ENCODE results near the gene ASPN. TPM values are rescaled to one million over a fixed set of nuclear protein-coding genes. Genes with fewer than 3 reads are reported as not detected.

ASPN gene
- total and polyA plus RNA-seq, 2 experiments from 2014 or later = 0.82 TPM; not detected in 1

DNA sequence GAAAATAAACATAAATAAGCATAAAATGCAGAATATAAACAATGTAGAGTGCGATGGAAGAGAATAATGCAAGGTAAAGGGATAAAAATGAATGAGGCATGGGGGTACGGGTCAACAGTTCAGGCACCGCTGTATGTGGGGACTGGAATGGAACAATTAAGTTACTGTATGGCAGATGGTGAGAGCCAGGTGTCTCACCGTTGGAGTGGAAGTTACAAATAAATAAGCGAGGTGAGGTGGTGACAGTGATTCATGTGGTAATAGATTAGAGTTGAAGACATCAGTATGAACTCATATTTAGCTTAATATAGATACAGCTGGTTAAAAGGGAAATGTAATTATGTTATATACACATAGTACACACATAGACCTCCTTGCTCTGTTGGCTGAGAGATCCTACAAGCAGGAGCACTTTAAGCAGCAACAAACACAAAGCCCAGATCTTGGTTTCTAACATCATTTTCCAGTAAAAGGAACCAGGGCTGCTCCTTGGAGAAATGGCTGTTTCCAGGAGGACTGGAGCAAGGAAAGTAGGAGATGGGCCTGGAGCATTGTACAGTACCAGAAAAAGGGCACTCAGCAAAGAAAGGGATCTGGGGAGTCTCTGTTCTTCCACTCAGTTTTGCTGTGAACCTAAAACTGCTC is 55.7 kb downstream of the ASPN start:
- H3K4me1 Mint-ChIP-seq = no peaks in the 10 kb centered on the region
- no peaks in the 10 kb centered on the region for H3K27me3 Mint-ChIP-seq (ENCODE audit: insufficient read depth, low read depth, poor library complexity)
- H3K4me1 ChIP-seq (ENCODE audit: insufficient read depth) = no peaks in the 10 kb centered on the region
- no peak for ATAC-seq
- H3K9me3 Mint-ChIP-seq = no peaks in the 10 kb centered on the region
- no peak overlapping the region for H3K4me3 Mint-ChIP-seq
- no peaks in the 10 kb centered on the region for H3K36me3 ChIP-seq (ENCODE audit: insufficient read depth)
- no peaks in the 10 kb centered on the region for H3K9me2 ChIP-seq (ENCODE audit: insufficient read depth)
- H3F3A ChIP-seq (replicated peaks; ENCODE audit: low read depth) = no peaks in the 10 kb centered on the region
- H4K20me1 ChIP-seq (replicated peaks; ENCODE audit: insufficient read depth) = no peaks in the 10 kb centered on the region
- no peak overlapping the region for H2AFZ ChIP-seq
- H3K27ac ChIP-seq (ENCODE audit: low read depth) = no peak overlapping the region
- TF ChIP-seq, protein P1, sequence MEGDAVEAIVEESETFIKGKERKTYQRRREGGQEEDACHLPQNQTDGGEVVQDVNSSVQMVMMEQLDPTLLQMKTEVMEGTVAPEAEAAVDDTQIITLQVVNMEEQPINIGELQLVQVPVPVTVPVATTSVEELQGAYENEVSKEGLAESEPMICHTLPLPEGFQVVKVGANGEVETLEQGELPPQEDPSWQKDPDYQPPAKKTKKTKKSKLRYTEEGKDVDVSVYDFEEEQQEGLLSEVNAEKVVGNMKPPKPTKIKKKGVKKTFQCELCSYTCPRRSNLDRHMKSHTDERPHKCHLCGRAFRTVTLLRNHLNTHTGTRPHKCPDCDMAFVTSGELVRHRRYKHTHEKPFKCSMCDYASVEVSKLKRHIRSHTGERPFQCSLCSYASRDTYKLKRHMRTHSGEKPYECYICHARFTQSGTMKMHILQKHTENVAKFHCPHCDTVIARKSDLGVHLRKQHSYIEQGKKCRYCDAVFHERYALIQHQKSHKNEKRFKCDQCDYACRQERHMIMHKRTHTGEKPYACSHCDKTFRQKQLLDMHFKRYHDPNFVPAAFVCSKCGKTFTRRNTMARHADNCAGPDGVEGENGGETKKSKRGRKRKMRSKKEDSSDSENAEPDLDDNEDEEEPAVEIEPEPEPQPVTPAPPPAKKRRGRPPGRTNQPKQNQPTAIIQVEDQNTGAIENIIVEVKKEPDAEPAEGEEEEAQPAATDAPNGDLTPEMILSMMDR (conservative IDR thresholded peaks at IDR 0.05; ENCODE audit: low read depth in 2 of 2) = no peak
- TF ChIP-seq ZNF114 (CRISPR knock-in tag; IDR thresholded peaks at IDR 0.05) (no peak), CREB1 (CRISPR knock-in tag; IDR thresholded peaks at IDR 0.05; ENCODE audit: low read depth) (no peak), POLR2AphosphoS5 (IDR thresholded peaks at IDR 0.05; ENCODE audit: low read depth) (no peak), EZH2phosphoT487 (IDR thresholded peaks at IDR 0.05; ENCODE audit: unreplicated experiment) (no peak), JUNB (IDR thresholded peaks at IDR 0.05; ENCODE audit: unreplicated experiment) (no peak), ZNF331 (CRISPR knock-in tag; IDR thresholded peaks at IDR 0.05; ENCODE audit: low read depth) (no peak), STAT1 (IDR thresholded peaks at IDR 0.05; ENCODE audit: unreplicated experiment) (no peak), EZH2 (IDR thresholded peaks at IDR 0.05; ENCODE audit: low read depth, unreplicated experiment) (no peak), NANOG (IDR thresholded peaks at IDR 0.05; ENCODE audit: borderline replicate concordance) (no peak)
- TF ChIP-seq, protein P2, sequence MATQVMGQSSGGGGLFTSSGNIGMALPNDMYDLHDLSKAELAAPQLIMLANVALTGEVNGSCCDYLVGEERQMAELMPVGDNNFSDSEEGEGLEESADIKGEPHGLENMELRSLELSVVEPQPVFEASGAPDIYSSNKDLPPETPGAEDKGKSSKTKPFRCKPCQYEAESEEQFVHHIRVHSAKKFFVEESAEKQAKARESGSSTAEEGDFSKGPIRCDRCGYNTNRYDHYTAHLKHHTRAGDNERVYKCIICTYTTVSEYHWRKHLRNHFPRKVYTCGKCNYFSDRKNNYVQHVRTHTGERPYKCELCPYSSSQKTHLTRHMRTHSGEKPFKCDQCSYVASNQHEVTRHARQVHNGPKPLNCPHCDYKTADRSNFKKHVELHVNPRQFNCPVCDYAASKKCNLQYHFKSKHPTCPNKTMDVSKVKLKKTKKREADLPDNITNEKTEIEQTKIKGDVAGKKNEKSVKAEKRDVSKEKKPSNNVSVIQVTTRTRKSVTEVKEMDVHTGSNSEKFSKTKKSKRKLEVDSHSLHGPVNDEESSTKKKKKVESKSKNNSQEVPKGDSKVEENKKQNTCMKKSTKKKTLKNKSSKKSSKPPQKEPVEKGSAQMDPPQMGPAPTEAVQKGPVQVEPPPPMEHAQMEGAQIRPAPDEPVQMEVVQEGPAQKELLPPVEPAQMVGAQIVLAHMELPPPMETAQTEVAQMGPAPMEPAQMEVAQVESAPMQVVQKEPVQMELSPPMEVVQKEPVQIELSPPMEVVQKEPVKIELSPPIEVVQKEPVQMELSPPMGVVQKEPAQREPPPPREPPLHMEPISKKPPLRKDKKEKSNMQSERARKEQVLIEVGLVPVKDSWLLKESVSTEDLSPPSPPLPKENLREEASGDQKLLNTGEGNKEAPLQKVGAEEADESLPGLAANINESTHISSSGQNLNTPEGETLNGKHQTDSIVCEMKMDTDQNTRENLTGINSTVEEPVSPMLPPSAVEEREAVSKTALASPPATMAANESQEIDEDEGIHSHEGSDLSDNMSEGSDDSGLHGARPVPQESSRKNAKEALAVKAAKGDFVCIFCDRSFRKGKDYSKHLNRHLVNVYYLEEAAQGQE (IDR thresholded peaks at IDR 0.05; ENCODE audit: unreplicated experiment) = no peak
- TF ChIP-seq, protein P3, sequence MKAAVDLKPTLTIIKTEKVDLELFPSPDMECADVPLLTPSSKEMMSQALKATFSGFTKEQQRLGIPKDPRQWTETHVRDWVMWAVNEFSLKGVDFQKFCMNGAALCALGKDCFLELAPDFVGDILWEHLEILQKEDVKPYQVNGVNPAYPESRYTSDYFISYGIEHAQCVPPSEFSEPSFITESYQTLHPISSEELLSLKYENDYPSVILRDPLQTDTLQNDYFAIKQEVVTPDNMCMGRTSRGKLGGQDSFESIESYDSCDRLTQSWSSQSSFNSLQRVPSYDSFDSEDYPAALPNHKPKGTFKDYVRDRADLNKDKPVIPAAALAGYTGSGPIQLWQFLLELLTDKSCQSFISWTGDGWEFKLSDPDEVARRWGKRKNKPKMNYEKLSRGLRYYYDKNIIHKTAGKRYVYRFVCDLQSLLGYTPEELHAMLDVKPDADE (IDR thresholded peaks at IDR 0.05) = no peak
- TF ChIP-seq, protein P4, sequence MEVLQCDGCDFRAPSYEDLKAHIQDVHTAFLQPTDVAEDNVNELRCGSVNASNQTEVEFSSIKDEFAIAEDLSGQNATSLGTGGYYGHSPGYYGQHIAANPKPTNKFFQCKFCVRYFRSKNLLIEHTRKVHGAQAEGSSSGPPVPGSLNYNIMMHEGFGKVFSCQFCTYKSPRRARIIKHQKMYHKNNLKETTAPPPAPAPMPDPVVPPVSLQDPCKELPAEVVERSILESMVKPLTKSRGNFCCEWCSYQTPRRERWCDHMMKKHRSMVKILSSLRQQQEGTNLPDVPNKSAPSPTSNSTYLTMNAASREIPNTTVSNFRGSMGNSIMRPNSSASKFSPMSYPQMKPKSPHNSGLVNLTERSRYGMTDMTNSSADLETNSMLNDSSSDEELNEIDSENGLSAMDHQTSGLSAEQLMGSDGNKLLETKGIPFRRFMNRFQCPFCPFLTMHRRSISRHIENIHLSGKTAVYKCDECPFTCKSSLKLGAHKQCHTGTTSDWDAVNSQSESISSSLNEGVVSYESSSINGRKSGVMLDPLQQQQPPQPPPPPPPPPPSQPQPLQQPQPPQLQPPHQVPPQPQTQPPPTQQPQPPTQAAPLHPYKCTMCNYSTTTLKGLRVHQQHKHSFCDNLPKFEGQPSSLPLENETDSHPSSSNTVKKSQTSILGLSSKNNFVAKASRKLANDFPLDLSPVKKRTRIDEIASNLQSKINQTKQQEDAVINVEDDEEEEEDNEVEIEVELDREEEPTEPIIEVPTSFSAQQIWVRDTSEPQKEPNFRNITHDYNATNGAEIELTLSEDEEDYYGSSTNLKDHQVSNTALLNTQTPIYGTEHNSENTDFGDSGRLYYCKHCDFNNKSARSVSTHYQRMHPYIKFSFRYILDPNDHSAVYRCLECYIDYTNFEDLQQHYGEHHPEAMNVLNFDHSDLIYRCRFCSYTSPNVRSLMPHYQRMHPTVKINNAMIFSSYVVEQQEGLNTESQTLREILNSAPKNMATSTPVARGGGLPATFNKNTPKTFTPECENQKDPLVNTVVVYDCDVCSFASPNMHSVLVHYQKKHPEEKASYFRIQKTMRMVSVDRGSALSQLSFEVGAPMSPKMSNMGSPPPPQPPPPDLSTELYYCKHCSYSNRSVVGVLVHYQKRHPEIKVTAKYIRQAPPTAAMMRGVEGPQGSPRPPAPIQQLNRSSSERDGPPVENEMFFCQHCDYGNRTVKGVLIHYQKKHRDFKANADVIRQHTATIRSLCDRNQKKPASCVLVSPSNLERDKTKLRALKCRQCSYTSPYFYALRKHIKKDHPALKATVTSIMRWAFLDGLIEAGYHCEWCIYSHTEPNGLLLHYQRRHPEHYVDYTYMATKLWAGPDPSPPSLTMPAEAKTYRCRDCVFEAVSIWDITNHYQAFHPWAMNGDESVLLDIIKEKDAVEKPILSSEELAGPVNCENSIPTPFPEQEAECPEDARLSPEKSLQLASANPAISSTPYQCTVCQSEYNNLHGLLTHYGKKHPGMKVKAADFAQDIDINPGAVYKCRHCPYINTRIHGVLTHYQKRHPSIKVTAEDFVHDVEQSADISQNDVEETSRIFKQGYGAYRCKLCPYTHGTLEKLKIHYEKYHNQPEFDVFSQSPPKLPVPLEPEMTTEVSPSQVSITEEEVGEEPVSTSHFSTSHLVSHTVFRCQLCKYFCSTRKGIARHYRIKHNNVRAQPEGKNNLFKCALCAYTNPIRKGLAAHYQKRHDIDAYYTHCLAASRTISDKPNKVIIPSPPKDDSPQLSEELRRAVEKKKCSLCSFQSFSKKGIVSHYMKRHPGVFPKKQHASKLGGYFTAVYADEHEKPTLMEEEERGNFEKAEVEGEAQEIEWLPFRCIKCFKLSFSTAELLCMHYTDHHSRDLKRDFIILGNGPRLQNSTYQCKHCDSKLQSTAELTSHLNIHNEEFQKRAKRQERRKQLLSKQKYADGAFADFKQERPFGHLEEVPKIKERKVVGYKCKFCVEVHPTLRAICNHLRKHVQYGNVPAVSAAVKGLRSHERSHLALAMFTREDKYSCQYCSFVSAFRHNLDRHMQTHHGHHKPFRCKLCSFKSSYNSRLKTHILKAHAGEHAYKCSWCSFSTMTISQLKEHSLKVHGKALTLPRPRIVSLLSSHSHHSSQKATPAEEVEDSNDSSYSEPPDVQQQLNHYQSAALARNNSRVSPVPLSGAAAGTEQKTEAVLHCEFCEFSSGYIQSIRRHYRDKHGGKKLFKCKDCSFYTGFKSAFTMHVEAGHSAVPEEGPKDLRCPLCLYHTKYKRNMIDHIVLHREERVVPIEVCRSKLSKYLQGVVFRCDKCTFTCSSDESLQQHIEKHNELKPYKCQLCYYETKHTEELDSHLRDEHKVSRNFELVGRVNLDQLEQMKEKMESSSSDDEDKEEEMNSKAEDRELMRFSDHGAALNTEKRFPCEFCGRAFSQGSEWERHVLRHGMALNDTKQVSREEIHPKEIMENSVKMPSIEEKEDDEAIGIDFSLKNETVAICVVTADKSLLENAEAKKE (CRISPR knock-in tag; IDR thresholded peaks at IDR 0.05) = no peak
- no peak for DNase-seq (ENCODE audit: low spot score)
- H3K4me2 ChIP-seq = no peak overlapping the region
- no peaks in the 10 kb centered on the region for H3K27me3 ChIP-seq (ENCODE audit: insufficient read depth)
- no peaks in the 10 kb centered on the region for H3K79me2 ChIP-seq (replicated peaks; ENCODE audit: insufficient read depth)
- H3K4me3 ChIP-seq = no peak overlapping the region
- H3K36me3 Mint-ChIP-seq (ENCODE audit: low read depth) = no peaks in the 10 kb centered on the region
- no peak overlapping the region for H3K27ac Mint-ChIP-seq

Data from GM23338 (cell line).